GM21447 (cell line): ENCODE results near the gene GMPPB.
"Not testable (repeated sequence)": the region's sequence is repeated elsewhere in the genome, so short reads cannot be mapped to it uniquely, and the experiment has no call there.

Experiments
- ATAC-seq: cut with Tn5 transposase; IDR thresholded peaks from one replicate; pipeline ENCODE4 v1.9.1; 2021; ENCODE audit not compliant: unreplicated experiment

The GMPPB gene

GRCh38 chr3:49694409-49695070 is 29.2 kb downstream of the GMPPB start:
- not testable (repeated sequence) for ATAC-seq

GRCh38 chr3:49691481-49691880 is 32.3 kb downstream of the GMPPB start:
- ATAC-seq: not testable (repeated sequence)

- ATAC-seq: not testable (repeated sequence)
Measured at GRCh38 chr3:49690856-49691255, 32.9 kb downstream of the GMPPB start.

GRCh38 chr3:49689908-49690624 is 33.7 kb downstream of the GMPPB start:
- ATAC-seq: peak; percentile 18

- ATAC-seq: peak; percentile 54
Measured at GRCh38 chr3:49689046-49689907, 34.5 kb downstream of the GMPPB start, which contains the start of the genes MST1 and RNF123. TSS of gene MST1 (minus strand) at chr3:49689474. CDS start at chr3:49688691, 783 bp downstream. TSS of gene RNF123 (plus strand) at chr3:49689557. CDS start at chr3:49691166, 1,609 bp downstream.

- not testable (repeated sequence) for ATAC-seq
Measured at GRCh38 chr3:49688338-49689045, 35.3 kb downstream of the GMPPB start.

- ATAC-seq: not testable (repeated sequence)
Measured at GRCh38 chr3:49687424-49687795, 36.3 kb downstream of the GMPPB start.

- ATAC-seq: not testable (repeated sequence)
Measured at GRCh38 chr3:49686769-49687423, 36.9 kb downstream of the GMPPB start.

- ATAC-seq: not testable (repeated sequence)
Measured at GRCh38 chr3:49686346-49686745, 37.4 kb downstream of the GMPPB start.

GRCh38 chr3:49685846-49686245 is 37.9 kb downstream of the GMPPB start:
- ATAC-seq: not testable (repeated sequence)

- not testable (repeated sequence) for ATAC-seq
Measured at GRCh38 chr3:49685103-49685502, 38.6 kb downstream of the GMPPB start.

- not testable (repeated sequence) for ATAC-seq
Measured at GRCh38 chr3:49684453-49684852, 39.3 kb downstream of the GMPPB start.

- no peak for ATAC-seq
Measured at GRCh38 chr3:49683162-49683561, 40.6 kb downstream of the GMPPB start.

- ATAC-seq: no peak
Measured at GRCh38 chr3:49681543-49681942, 42.2 kb downstream of the GMPPB start.

GRCh38 chr3:49681232-49681522 is 42.6 kb downstream of the GMPPB start:
- no peak for ATAC-seq

- no peak for ATAC-seq
Measured at GRCh38 chr3:49680493-49681231, 43.1 kb downstream of the GMPPB start.

- no peak for ATAC-seq
Measured at GRCh38 chr3:49675912-49676311, 47.8 kb downstream of the GMPPB start.

GRCh38 chr3:49674497-49674983 is 49.2 kb downstream of the GMPPB start:
- ATAC-seq: peak; percentile 13

GRCh38 chr3:49673715-49674496 is 49.8 kb downstream of the GMPPB start, which contains the start of gene APEH:
TSS of gene APEH (plus strand) at chr3:49674351. CDS start at chr3:49674402, 51 bp downstream.
- ATAC-seq: peak; percentile 82
